ENCODE measurements around the gene TUFM. TPM values are rescaled to one million over a fixed set of nuclear protein-coding genes. Genes with fewer than 3 reads are reported as not detected.

The TUFM gene
- total and polyA plus RNA-seq, 2 of the 8 experiments (the other 6 are each of a cell fraction or from before 2014, with no cell fraction given), result 216 to 249 TPM

DNA sequence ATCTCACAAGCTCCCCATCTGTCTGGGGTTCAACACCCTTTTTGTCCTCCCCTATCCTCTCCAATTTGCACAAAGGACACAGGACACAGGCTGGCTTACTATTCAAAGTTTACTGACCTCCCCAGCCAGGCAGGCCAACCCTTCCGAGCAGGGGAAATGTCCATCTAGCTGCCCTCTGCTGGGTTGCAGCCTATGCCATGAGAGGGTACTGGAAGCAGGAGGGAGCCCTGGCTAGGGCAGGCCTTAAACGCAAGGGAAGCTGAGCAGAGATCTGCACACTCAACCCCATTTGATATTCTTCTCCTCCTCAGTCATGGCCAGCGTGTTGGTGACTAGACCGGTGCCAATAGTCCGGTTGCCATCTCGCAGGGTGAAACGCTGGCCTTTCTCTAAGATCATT is 3.5 kb downstream of the TUFM start:
- Histone ChIP-seq H2BK120ac (replicated peaks; ENCODE audit: low read depth, low read length) (no peak overlapping the region), H4K8ac (ENCODE audit: extremely low read depth, insufficient read depth, low read length) (no peak overlapping the region), H3K79me1 (ENCODE audit: low read depth, low read length) (no peaks in the 10 kb centered on the region), H3K4me1 (replicated peaks in 1 of 4; ENCODE audit: control insufficient read depth in 3 of 4, insufficient read depth in 4 of 4, low read length in 3 of 4) (peaks cover 0 to 7% (median 3%) of the 10 kb centered on the region in 4 experiments; a peak in 5 of 7 replicates), H3K27ac (ENCODE audit: low read depth, low read length) (no peak overlapping the region), H3K36me3 (ENCODE audit: control insufficient read depth in 2 of 4, insufficient read depth in 4 of 4, low read length in 3 of 4) (peaks cover 18 to 41% (median 31%) of the 10 kb centered on the region in 4 experiments), H3K56ac (replicated peaks; ENCODE audit: insufficient read length, low read depth, low read length) (no peak overlapping the region), H3K9me3 (ENCODE audit: insufficient read depth in 2 of 2, low read depth in 1 of 2, low read length in 1 of 2) (no peaks in the 10 kb centered on the region), H2BK12ac (ENCODE audit: low read depth, low read length) (no peak overlapping the region), H2BK15ac (ENCODE audit: low read length) (no peak overlapping the region), H2AK5ac (ENCODE audit: low read depth, low read length) (no peak overlapping the region), H3K23ac (ENCODE audit: insufficient read length) (no peak overlapping the region), H3K4me2 (ENCODE audit: insufficient read depth in 1 of 2, low read depth in 2 of 2, low read length in 2 of 2) (no peak overlapping the region), H3K4me3 (ENCODE audit: extremely low read depth in 1 of 4, insufficient read depth in 2 of 4, low read depth in 3 of 4, low read length in 4 of 4) (no peak overlapping the region), H4K20me1 (replicated peaks in 1 of 2; ENCODE audit: control insufficient read depth in 1 of 2, insufficient read depth in 2 of 2, low read length in 2 of 2) (peaks cover 2 to 14% of the 10 kb centered on the region in 2 experiments), H2BK20ac (ENCODE audit: low read length) (no peak overlapping the region), H2AFZ (ENCODE audit: low read length) (no peak overlapping the region), H3K79me2 (ENCODE audit: control insufficient read depth in 1 of 2, insufficient read depth in 2 of 2, low read length in 2 of 2) (peaks cover 0 to 20% of the 10 kb centered on the region in 2 experiments; a peak in 3 of 4 replicates), H3K4ac (replicated peaks; ENCODE audit: insufficient read length, low read depth, low read length) (no peak overlapping the region), H3K9ac (replicated peaks in 1 of 4; ENCODE audit: extremely low read depth in 1 of 4, low read depth in 3 of 4, low read length in 3 of 4) (no peak overlapping the region), H2BK5ac (ENCODE audit: low read depth, low read length) (no peak overlapping the region), H4K5ac (ENCODE audit: insufficient read length, low read depth, low read length) (no peak overlapping the region), H3K14ac (ENCODE audit: insufficient read length) (no peak overlapping the region), H3K23me2 (ENCODE audit: low read depth, low read length) (peaks cover 14% of the 10 kb centered on the region), H4K91ac (replicated peaks; ENCODE audit: insufficient read length, low read length) (no peak overlapping the region), H3K18ac (ENCODE audit: extremely low read depth, low read length) (no peak overlapping the region), H3K27me3 (replicated peaks in 1 of 4; ENCODE audit: control insufficient read depth in 3 of 4, extremely low read depth in 1 of 4, insufficient read depth in 3 of 4, low read length in 3 of 4) (no peaks in the 10 kb centered on the region)
- CTCF ChIA-PET (ENCODE audit: partially characterized antibody), result interaction anchor here (0.6 to 1.7 kb wide), 4 partner anchors 14 to 102 kb away, joined by 3 read pairs; no protein-coding TSS in a partner anchor
- DNase-seq (ENCODE audit: low read depth in 1 of 2, low spot score in 2 of 2) (no peak), FAIRE-seq (no peak)
- POLR2A ChIA-PET (ENCODE audit: partially characterized antibody), result interaction anchor here (0.9 to 23.4 kb wide), 7 partner anchors 9 to 32 kb away, joined by 3 to 756 read pairs (median 15); partner anchors contain the start of genes ATP2A1, ATXN2L and SH2B1
- 91% methylated on average over 7 of the region's 7 CpGs; no CpG with 5 or more reads in 1 of the 2 experiments for WGBS, 2 experiments (ENCODE audit: extremely low coverage in 1 of 2, insufficient coverage in 1 of 2, insufficient read length in 1 of 2, insufficient replicate concordance in 2 of 2, low coverage in 1 of 2, low lambda C conversion rate in 2 of 2, missing lambda C conversion rate in 1 of 2)
- no peak for TF ChIP-seq TEAD4 (IDR thresholded peaks at IDR 0.05; ENCODE audit: low read depth, low read length)
- TF ChIP-seq RNF2 (IDR thresholded peaks at IDR 0.05; ENCODE audit: borderline replicate concordance, low read depth, low read length, missing control alignments, poor library complexity, severe bottlenecking), result no peak
- TF ChIP-seq KDM4A (IDR thresholded peaks at IDR 0.05; ENCODE audit: low read depth, low read length, severe bottlenecking), result no peak
- TF ChIP-seq SIX5 (IDR thresholded peaks at IDR 0.05; ENCODE audit: low read depth, low read length), result no peak

All from H1 (cell line).